Trophoblast cell (in vitro differentiated cells and primary cell): ENCODE data around the gene TBL2.
"Not testable (repeated sequence)": the region's sequence is repeated elsewhere in the genome, so short reads cannot be mapped to it uniquely, and the experiment has no call there.

Experiments used
- DNase-seq, 2 donors: peaks; one replicate each; pipeline ENCODE4 v3.0.0-alpha.2; 2016
- H2AFZ ChIP-seq: 2 replicates; pipeline ENCODE4 v1.6.1; 2013; ENCODE audit warnings: low read length, moderate library complexity, mild to moderate bottlenecking; ENCODE audit not compliant: insufficient read depth, poor library complexity
- H2AK5ac ChIP-seq: 2 replicates; pipeline ENCODE4 v1.6.1; 2013; ENCODE audit warnings: mild to moderate bottlenecking, low read length
- H2BK120ac ChIP-seq: 2 replicates; pipeline ENCODE4 v1.6.1; 2013; ENCODE audit warnings: low read length, mild to moderate bottlenecking, moderate library complexity; ENCODE audit not compliant: insufficient read depth, poor library complexity
- H2BK12ac ChIP-seq: 2 replicates; pipeline ENCODE4 v1.6.1; 2013; ENCODE audit warnings: mild to moderate bottlenecking, low read length, moderate library complexity
- H2BK5ac ChIP-seq: 2 replicates; pipeline ENCODE4 v1.6.1; 2013; ENCODE audit warnings: low read length, low read depth, moderate library complexity, mild to moderate bottlenecking; ENCODE audit not compliant: poor library complexity
- H3K14ac ChIP-seq: 2 replicates; pipeline ENCODE4 v1.6.1; 2013; ENCODE audit warnings: mild to moderate bottlenecking, low read length
- H3K18ac ChIP-seq: 2 replicates; pipeline ENCODE4 v1.6.1; 2013; ENCODE audit warnings: mild to moderate bottlenecking, low read length
- H3K23ac ChIP-seq: 2 replicates; pipeline ENCODE4 v1.6.1; 2013; ENCODE audit warnings: low read length
- H3K27ac ChIP-seq: 2 replicates; pipeline ENCODE4 v1.5.1; 2013; ENCODE audit warnings: low read depth, mild to moderate bottlenecking, inconsistent platforms, low read length, moderate library complexity
- H3K27me3 ChIP-seq: 2 replicates; pipeline ENCODE4 v1.6.1; 2013; ENCODE audit warnings: inconsistent platforms, mild to moderate bottlenecking, low read length, moderate library complexity; ENCODE audit not compliant: insufficient read depth
- H3K36me3 ChIP-seq, 2 experiments: 1 replicate in 1 of 2; 2 replicates in 1 of 2; pipeline ENCODE4 v1.6.1; 2013; ENCODE audit warnings: low read length in 2 of 2, mild to moderate bottlenecking in 2 of 2, moderate library complexity in 1 of 2; ENCODE audit not compliant: insufficient read depth in 2 of 2, control insufficient read depth in 1 of 2
- H3K4ac ChIP-seq: 2 replicates; pipeline ENCODE4 v1.6.1; 2013; ENCODE audit warnings: low read depth, mild to moderate bottlenecking, low read length, moderate library complexity
- H3K4me1 ChIP-seq, 2 experiments: 1 replicate in 1 of 2; 2 replicates in 1 of 2; pipeline ENCODE4 v1.6.1; 2013; ENCODE audit warnings: low read length in 2 of 2, mild to moderate bottlenecking in 2 of 2, moderate library complexity in 1 of 2; ENCODE audit not compliant: insufficient read depth in 2 of 2, control insufficient read depth in 1 of 2
- H3K4me2 ChIP-seq: 2 replicates; pipeline ENCODE4 v1.6.1; 2013; ENCODE audit warnings: inconsistent platforms, mild to moderate bottlenecking, low read length, moderate library complexity
- H3K4me3 ChIP-seq: 2 replicates; pipeline ENCODE4 v1.5.1; 2013; ENCODE audit warnings: mild to moderate bottlenecking, low read depth, low read length, inconsistent platforms
- H3K79me1 ChIP-seq: one replicate; pipeline ENCODE4 v1.6.1; 2013; ENCODE audit warnings: low read length
- H3K79me2 ChIP-seq: 2 replicates; pipeline ENCODE4 v1.6.1; 2013; ENCODE audit warnings: low read length, mild to moderate bottlenecking; ENCODE audit not compliant: control insufficient read depth, insufficient read depth, poor library complexity
- H3K9ac ChIP-seq: 2 replicates; pipeline ENCODE4 v1.6.1; 2013; ENCODE audit warnings: mild to moderate bottlenecking, low read length
- H3K9me3 ChIP-seq: 2 replicates; pipeline ENCODE4 v1.6.1; 2013; ENCODE audit warnings: low read depth, mild to moderate bottlenecking, control low read depth, inconsistent platforms, low read length; ENCODE audit not compliant: insufficient read depth
- H4K12ac ChIP-seq: 2 replicates; pipeline ENCODE4 v1.6.1; 2013; ENCODE audit warnings: low read depth, mild to moderate bottlenecking, low read length, moderate library complexity
- H4K8ac ChIP-seq: 2 replicates; pipeline ENCODE4 v1.6.1; 2013; ENCODE audit warnings: low read depth, mild to moderate bottlenecking, low read length, moderate library complexity
- H4K91ac ChIP-seq: one replicate; pipeline ENCODE4 v1.6.1; 2013; ENCODE audit warnings: low read depth, mild to moderate bottlenecking, low read length, moderate library complexity
- WGBS: extraction: QIAGEN DNeasy Blood & Tissue Kit; methylation state at CpG from one replicate; pipeline ENCODE4 v1.1.7; 2013; ENCODE audit warnings: missing lambda C conversion rate; ENCODE audit not compliant: insufficient read length, insufficient coverage; ENCODE audit errors: extremely low coverage; 5-methylcytosine and 5-hydroxymethylcytosine counted together

TBL2 gene

DNA sequence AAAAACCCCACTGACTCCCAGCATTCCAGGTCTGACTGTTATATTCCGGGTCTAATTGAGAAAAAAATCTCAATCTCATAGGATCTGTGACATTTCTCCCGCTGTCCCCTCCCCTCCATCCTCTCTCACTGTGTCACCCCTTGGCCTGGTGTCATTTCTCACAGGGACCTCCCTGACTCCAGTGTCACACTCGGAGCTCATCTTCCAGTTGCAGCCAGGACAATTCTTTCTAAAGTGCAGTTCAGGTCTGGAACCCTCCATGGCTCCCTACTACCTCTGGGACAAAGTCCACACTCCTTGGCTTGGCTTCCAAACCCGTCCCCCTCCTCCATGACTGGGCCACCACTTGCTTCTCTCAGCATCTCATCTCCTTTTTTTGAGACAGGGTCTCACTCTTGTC lies 31.7 kb upstream of the TBL2 start:
- Histone ChIP-seq H3K9ac (no peak overlapping the region), H3K27me3 (no peaks in the 10 kb centered on the region), H3K4me3 (no peak overlapping the region), H2AK5ac (no peak overlapping the region), H4K12ac (no peak overlapping the region), H3K4ac (no peak overlapping the region), H3K9me3 (no peaks in the 10 kb centered on the region), H2BK12ac (no peak overlapping the region), H2BK120ac (no peak overlapping the region), H3K18ac (no peak overlapping the region), H3K4me2 (no peak overlapping the region), H2BK5ac (no peak overlapping the region), H4K91ac (no peak overlapping the region), H3K4me1 (no peaks in the 10 kb centered on the region), H3K23ac (no peak overlapping the region), H3K36me3 (no peaks in the 10 kb centered on the region), H3K79me1 (peaks cover 2% of the 10 kb centered on the region), H4K8ac (no peak overlapping the region), H3K27ac (no peak overlapping the region), H3K79me2 (no peaks in the 10 kb centered on the region), H3K14ac (no peak overlapping the region), H2AFZ (no peak overlapping the region)
- WGBS = no CpG with 5 or more reads among the region's 4 CpGs
- DNase-seq = no peak

DNA sequence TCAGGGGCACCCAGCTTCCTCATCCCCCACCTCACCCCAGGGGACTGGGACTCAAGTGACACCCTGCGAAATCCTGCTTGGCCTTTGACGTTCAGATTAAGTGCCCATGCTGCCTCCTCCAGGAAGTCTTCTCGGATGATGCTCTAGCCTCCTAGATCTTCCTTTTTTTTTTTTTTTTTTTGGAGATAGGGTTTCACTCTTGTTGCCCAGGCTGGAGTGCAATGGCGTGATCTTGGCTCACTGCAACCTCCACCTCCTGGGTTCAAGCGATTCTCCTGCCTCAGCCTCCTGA lies 29.3 kb upstream of the TBL2 start:
- not testable (repeated sequence) for H3K4me3 ChIP-seq, H3K27ac ChIP-seq, H2AFZ ChIP-seq, H3K27me3 ChIP-seq, H3K18ac ChIP-seq, H3K36me3 ChIP-seq, H4K12ac ChIP-seq, H4K8ac ChIP-seq, H3K4me2 ChIP-seq, H3K79me2 ChIP-seq, H3K14ac ChIP-seq, H4K91ac ChIP-seq, H3K23ac ChIP-seq, H3K9ac ChIP-seq, H2BK12ac ChIP-seq, DNase-seq, H3K4ac ChIP-seq, H3K4me1 ChIP-seq, H3K79me1 ChIP-seq, H3K9me3 ChIP-seq, H2BK5ac ChIP-seq, H2AK5ac ChIP-seq
- no CpG with 5 or more reads among the region's 5 CpGs for WGBS
- H2BK120ac ChIP-seq = peak overlapping the region; percentile 2

DNA sequence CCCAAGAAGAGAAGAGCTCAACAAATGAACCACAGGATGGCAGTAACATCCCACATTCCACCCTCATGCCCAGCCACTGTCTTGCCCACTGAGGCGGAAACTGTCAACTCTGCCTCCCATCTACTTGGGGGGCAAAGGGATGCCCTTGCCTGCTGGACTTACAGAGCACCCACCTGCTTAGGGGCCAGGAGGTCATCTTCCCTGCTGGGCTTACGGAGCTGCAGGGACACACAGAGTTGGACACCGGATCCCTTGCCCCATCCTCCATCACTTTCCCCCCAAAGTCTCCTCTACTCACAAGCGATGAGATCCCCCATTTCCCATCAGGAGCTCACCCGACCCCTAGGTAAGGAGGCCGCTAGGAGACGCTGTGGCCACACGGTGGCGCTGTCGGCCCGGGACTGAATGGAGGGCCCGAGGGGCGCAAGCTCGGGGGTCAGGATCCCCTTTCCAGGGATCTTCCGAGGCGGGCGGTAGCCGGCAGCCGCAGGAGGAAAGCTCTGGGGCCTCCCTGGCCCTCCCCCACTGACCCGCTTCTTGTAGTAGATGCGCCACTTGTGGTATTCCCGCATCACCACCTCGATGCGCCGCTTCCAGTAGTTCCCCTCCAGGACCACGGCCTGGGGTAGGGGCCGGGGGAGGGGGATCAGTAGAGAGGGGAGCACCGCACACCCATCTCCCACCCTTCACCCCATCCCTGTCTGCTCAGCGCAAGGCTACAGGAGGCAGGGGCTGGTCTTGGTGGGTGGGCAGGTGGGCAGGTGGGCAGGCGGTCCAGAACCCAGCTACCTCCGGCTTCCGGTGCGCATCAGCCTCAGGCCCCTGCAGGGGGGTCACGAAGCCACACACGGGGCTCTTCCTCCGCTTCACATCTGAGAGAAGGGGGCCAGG lies 28.7 kb upstream of the TBL2 start:
- no peaks in the 10 kb centered on the region for H3K9me3 ChIP-seq

GRCh38 chr7:73605601-73606220 lies 27.3 kb upstream of the TBL2 start:
- Histone ChIP-seq H3K14ac (no peak overlapping the region), H3K4me3 (no peak overlapping the region), H3K27ac (no peak overlapping the region), H2AK5ac (no peak overlapping the region), H2BK12ac (no peak overlapping the region), H3K79me1 (peaks cover 2% of the 10 kb centered on the region), H3K36me3 (no peaks in the 10 kb centered on the region), H3K4ac (no peak overlapping the region), H4K12ac (no peak overlapping the region), H3K9me3 (peaks cover 2% of the 10 kb centered on the region), H2BK5ac (no peak overlapping the region), H4K8ac (no peak overlapping the region), H3K4me1 (no peaks in the 10 kb centered on the region), H3K27me3 (no peaks in the 10 kb centered on the region), H3K18ac (no peak overlapping the region), H3K79me2 (no peaks in the 10 kb centered on the region), H3K9ac (no peak overlapping the region), H4K91ac (no peak overlapping the region), H2BK120ac (no peak overlapping the region), H3K4me2 (no peak overlapping the region), H3K23ac (no peak overlapping the region), H2AFZ (no peak overlapping the region)
- no CpG with 5 or more reads among the region's 23 CpGs for WGBS
- DNase-seq = no peak

More for the DNA sequence above, 28.7 kb upstream of the TBL2 start:
- H2AK5ac ChIP-seq = no peak overlapping the region
- no peak overlapping the region for H2BK12ac ChIP-seq
- no peaks in the 10 kb centered on the region for H3K4me1 ChIP-seq
- H3K4ac ChIP-seq = no peak overlapping the region
- H3K27ac ChIP-seq = no peak overlapping the region
- no peak overlapping the region for H4K8ac ChIP-seq
- H3K79me1 ChIP-seq = peaks cover 2% of the 10 kb centered on the region
- peak overlapping the region; percentile 2 for H2BK120ac ChIP-seq
- no peak overlapping the region for H4K12ac ChIP-seq
- no peak overlapping the region for H3K18ac ChIP-seq
- peak in 1 of 2 donors; percentile 59 for DNase-seq
- no peak overlapping the region for H2BK5ac ChIP-seq
- H3K14ac ChIP-seq = no peak overlapping the region
- WGBS = no CpG with 5 or more reads among the region's 36 CpGs
- H3K79me2 ChIP-seq = no peaks in the 10 kb centered on the region
- H3K4me2 ChIP-seq = peak overlapping the region; percentile 43
- H3K9ac ChIP-seq = no peak overlapping the region
- no peak overlapping the region for H4K91ac ChIP-seq
- H2AFZ ChIP-seq = no peak overlapping the region
- H3K27me3 ChIP-seq = no peaks in the 10 kb centered on the region
- H3K36me3 ChIP-seq = no peaks in the 10 kb centered on the region
- no peak overlapping the region for H3K23ac ChIP-seq
- no peak overlapping the region for H3K4me3 ChIP-seq
